HG03135 (cell line): ENCODE results near the gene SEMA3B.
"Not testable (repeated sequence)": the region's sequence is repeated elsewhere in the genome, so short reads cannot be mapped to it uniquely, and the experiment has no call there.

Experiments
- ATAC-seq: cut with Tn5 transposase; IDR thresholded peaks from one replicate; pipeline ENCODE4 v1.9.1; 2021; ENCODE audit warnings: mild to moderate bottlenecking, moderate library complexity; ENCODE audit not compliant: unreplicated experiment

The SEMA3B gene

DNA sequence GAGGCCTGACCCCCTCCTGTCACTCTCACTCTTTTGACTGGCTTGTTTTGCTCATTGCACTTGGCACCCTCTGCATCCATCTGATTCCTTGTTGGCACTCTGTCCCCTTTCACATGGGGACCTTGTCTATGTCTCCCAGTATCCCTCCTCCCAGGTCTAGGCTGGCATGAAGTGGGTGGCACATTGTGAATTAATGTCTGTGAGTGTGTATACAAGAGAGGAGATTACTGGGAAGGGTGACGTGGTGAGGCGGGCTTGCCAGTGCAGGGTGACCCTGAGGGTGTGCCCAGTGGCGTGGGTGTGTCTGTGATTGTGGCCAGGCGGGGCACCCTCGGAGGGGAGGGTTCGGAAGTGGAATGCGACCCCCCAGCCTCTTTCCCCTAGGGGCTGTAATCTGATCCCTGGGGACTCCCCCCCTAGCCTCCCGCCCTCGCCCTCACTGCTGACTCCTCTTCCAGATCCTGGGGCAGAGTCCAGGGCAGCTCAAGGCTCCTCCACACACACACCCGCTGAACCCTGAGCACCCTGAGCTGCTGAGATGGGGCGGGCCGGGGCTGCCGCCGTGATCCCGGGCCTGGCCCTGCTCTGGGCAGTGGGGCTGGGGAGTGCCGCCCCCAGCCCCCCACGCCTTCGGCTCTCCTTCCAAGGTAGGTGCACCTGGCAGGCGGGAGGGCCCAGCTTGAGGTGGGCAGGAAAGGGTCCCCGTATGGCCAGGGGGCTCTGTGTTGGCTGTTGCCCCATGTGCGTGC is at the start of gene SEMA3B:
TSS of gene SEMA3B (plus strand) at position 445 of the 749 bp plus-strand sequence. CDS start at position 539, 94 bp downstream.
- no peak for ATAC-seq

DNA sequence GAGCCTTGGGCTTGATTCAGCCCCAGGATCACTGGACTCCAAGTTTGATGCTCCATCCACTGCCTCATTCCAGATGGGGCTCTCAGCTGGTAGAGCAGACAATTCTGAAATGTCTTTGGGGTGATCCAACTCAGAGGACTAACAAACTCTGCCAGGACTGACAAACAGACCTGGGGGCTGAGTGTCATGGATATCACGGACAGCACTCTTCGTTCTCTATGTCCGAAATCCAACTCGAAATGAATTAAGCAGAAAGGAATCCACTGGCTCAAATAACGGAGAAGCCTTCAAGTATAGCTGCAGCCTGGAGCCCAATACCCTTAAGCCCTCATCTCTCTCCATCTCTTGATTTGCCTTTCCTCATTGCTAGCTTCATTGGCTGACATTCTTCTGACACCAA is 49.7 kb upstream of the SEMA3B start:
- no peak for ATAC-seq

DNA sequence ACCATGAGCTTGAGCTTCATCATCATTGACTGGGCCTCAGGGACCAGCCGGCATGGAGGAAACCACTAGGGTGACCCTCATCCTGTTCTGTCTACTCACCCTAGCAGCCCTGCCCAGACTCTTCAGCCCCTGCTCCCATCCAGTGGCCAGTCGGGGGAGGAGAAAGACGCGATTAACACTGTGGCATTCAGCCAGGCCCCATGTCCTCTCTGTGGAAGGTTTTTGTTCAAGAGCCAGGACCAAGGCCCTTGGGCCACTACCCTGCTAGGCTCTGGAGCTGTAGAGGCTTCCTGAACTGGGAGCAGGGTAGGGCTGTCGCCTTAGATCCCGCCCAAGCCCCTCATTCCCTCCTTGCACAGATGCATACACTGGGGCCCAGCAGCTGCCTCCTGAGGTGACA is 48.8 kb upstream of the SEMA3B start:
- no peak for ATAC-seq

DNA sequence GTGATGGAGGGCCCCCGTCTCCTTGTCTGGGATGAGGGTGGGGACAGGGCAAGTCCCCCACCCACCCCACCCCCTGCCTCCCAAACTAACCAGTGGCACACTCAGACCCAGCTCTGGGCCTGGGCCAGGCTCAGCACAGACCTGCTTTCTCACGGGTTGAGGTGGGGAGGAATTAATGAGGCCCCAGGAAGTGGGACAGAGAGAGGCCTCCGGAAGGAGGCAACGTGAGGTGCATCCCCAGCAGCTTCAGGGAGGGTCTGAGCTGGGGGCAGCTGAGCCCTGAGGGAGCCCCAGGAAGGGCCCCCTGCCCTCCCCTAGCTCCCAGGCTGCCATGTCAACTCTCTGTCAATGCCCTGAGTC is 47.9 kb upstream of the SEMA3B start:
- no peak for ATAC-seq

DNA sequence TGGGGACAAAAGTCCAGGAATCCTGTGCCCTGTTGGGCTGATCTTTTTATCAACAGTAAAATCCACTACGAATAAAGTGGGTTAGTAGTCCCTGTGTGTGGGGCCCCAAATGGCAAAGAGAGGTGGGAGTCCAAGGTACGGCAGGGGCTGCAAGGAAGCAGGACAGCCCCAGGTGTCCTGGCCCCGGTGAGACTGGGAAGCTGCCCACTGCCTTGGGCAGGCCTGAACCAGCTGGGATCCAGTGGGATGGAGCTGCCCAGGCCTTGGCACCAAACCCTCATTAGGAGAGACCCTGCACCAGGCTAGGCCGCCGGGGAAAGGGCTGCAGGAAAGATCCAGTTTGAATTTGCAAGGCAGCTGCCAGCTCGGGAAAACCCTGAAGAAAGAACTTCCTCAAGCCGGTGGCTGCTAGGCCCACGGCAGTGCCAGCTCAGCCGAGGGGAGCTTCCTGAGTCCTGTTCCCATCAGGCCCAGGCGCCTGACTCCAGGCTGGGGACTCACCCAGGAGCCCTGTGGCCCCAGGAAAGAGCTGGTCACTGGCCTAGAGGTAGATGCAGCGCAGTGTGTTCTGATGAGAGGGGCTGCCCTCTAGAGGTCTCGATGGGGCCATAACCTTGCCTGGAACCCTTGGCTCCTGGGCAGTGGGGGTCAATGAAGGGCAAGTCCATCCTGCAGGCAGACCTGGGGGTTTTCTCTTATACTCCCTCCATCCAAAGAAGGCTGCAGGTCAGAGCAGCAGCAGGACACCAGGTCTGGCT is 47.4 kb upstream of the SEMA3B start:
- no peak for ATAC-seq

DNA sequence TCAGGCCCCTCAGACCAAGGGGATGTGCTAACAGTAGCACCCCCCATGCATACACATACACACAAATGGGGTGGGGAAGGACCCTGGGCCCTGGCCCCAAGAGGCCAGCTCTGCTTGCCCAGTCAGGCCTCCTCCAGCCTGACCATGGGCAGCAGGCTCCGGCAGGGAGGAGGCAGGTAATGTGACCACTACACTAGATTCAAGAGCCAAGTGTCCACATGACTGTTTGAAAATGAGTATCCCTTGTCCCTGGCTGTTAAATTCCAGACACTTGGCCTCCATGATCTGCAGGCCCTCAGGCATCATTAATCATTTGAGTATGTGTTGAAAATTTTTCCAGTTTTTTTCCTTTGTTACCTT is 46.8 kb upstream of the SEMA3B start:
- no peak for ATAC-seq

DNA sequence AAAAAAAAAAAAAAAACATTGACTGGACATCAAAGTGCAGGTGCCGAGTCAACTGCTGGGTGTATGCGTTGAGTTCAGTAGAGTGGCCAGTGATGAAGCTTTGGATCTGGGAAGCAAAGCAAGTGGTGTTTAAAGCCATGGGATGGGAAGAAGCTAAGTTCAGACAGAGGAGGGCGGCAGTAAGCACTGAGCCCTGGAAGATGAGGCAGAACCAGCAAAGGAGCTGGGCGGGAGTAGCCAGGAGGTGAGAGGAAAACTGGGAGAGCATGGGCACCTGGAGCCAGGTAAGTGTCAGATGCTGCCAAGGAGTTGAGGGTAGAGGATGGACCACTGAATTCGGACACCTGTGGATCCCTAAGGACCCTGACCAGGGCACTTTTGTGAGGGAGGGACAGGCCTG is 44.3 kb upstream of the SEMA3B start:
- no peak for ATAC-seq

DNA sequence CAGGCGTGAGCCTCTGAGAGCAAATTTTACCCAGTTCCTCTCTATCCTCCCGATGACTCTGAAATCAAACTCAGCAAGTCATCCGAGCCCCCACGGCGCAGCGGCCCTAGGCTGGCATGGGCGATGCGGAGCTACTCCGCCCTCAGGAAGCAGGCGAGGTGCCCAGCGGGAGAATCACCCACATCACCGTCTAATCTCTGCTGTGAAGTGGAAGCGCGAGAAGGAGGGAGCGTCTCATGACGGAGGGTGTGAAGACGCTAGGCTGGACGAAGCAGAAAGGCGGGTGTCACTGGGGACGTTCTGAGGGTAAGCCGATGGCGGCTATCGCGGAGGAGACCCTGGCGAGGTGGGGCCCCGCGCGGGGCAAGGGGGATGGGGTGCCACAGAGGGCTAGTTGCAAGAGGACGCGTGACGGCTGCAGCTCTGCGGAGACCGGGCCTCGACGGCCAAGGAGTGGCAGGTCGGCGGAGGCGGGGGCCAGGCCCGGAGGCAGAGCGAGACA is 42.0 kb upstream of the SEMA3B start:
- peak; percentile 23 for ATAC-seq

DNA sequence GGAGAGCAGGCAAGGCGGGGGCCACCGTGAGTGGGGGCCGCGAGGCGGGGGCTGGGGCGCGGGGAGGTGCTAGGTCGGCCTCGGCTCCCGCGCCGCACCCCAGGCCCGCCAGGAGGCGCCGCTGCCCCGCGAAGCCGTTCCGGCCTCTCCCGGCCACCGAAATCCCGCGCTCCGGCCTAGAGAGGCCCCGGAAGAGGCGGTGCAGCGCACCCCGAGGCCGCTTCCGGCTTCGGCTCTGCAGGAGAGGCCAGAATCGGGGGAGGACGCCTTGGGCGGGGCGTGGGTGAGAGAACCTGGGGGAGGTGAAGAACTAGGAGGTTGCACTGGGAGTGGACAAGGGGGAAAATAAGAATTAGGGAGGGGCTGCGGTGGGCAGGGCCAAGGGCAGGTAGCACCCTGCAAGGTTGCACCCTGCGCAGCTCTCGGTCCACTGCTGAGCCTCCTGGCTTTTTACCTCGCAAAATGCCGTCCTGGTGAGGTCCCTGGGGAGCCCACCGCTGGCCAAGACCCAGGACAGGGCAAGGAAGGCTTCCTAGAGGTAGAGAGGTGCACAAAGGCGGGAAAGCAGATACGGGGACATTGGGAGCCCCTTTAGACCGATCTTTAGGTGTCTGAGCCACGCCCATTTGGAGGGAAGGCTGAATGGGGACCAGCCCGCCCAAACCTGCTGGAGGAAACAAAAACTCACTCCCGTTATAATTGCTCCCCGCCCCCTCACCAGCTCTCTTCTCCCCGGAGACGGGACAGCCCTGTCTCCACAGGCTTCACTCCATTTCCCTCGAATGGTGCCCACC is 41.4 kb upstream of the SEMA3B start:
- peak; percentile 81 for ATAC-seq

DNA sequence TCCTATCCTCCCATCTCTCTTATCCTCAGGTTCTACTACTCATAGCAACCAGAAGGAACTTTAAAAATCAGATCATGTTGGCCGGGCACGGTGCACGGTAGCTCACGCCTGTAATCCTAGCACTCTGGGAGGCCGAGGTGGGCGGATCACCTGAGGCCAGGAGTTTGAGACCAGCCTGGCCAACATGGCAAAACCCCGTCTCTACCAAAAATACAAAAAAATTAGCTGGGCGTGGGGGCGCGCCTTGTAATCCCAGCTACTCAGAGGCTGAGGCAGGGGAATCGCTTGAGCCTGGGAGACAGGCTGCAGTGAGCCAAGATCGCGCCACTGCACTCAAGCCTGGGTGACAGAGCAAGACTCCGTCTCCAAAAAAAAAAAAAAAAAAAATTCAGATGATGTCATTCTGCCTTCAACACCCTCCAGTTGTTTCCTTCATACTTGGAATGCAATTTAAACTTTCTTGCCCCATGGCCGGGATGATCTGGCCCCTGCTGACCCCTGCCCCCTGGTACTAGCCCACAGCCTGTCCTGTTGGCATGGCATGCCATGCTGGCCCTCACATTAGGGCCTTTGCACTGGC is 40.7 kb upstream of the SEMA3B start:
- not testable (repeated sequence) for ATAC-seq

DNA sequence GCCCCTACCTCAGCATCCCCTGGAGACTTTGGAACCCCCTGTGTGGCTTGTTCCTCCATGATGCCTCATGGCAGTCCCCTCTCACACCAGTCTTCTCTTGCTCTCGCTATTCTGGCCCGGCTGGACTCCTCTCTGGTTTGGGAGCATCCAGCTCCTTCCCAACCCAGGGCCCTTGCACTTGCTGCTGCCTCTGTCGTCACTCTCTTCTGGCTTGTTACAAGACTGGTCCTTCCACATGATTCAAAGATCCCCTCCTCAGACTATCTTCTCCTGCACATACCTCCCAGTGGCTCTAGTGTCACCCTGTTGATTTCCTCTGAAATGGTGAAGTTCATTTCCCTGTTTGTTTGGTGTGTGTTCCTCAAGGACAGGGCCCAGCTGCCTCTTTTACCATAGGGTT is 39.5 kb upstream of the SEMA3B start:
- no peak for ATAC-seq

DNA sequence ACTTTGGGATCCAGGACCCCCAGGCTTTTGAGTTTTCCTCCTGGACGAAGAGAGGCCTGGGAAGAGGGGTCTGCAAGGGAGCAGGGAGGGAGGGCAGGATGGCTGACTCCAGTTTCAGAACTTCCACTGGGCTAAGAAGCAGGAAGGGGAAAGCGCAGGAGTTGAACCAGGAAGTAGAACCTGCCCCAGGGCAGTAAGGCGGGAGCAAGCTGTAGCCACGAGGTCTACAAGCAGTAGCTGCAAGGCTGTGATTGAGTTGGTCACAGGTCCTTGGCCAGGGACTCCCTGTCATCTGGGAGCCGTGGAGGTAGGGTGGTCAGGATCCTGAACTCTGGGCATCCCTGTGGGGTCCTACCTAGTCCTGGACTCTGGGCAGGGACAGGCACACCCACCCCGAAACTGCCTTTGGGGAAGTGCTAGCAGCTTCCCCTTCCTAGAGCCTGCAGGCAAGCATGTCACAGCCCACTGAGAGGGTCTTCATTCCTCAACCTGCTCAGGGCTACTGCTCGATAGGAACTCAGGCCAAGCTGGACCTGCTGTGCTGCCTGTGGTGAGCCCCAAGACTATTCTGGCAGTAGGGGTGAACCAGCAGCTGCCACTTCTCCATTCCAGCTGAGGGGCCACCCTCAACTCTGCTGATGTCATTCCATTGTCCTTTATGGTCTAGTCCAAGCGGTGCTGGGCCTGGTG is 38.7 kb upstream of the SEMA3B start:
- no peak for ATAC-seq

DNA sequence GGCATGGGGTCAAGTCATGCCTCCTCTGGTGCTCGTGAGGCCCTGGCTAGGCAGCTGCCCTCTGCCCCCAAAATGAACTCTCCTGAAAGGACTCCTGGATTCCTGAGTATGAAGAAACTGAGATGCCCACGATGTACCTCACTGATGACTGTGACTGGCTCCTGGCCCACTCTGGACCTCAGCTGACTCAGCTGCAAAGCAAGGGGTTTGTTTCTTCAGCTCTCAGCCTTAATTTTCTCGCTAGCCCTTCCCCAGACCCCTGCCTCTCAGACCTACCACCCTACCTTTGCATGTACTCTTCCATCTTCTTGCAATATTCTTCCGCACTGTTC is 38.2 kb upstream of the SEMA3B start:
- ATAC-seq = no peak

DNA sequence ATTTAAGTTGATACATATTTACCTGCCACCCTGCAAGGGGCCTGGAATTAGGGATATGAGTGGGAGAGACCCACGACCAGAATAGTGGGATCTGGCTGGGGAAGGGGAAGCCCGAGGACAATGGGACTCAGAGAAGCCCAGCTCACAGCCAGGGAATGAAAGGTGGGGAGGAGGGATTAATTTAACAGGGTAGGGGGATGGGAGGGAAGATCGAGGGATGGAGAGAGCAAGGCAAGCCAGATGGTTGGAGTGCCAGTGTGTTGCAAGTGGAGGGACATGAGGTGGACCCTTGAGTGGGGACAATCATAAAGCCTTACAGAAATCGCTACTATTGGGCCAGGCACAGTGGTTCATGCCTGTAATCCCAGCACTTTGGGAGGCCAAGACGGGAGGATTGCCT is 37.4 kb upstream of the SEMA3B start:
- ATAC-seq = no peak

DNA sequence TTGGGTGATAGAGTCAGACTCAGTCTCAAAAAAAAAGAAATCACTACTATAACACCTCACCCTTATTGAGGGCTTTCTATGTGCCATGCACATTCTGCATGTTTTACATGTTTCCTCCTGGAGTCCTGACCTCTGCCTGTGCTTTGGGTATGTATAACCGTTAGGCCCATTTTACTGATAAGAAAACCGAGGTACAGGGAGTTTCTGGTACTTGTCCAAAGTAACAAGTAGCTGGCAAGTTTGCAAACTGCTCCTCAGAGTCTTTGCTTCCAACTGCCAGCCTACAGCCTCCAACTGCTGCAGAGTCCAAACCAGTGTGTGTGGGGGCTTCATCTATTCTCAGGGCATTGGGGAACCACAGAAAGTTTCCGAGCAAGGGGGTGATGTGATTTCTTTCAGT is 36.6 kb upstream of the SEMA3B start:
- no peak for ATAC-seq

DNA sequence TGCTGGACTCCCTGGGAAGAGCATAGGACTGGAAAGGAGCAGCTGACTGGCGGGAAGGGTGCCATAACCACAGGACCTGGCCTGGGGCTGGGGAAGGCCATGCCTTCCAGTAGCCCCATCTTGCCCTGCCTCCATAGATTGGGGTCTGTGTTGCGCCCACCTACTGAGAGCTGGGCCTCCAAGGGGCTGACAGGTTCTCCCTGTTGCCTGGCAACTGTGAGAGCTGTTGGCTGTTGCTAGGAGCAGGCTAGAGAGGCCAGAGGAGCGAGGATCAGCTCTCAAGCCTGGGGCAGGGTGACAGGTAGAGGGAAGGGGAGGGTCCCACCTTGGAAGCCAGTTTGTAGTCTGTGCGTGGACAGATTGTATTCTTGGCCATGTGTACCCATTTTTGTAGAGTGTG is 35.8 kb upstream of the SEMA3B start:
- ATAC-seq = no peak

DNA sequence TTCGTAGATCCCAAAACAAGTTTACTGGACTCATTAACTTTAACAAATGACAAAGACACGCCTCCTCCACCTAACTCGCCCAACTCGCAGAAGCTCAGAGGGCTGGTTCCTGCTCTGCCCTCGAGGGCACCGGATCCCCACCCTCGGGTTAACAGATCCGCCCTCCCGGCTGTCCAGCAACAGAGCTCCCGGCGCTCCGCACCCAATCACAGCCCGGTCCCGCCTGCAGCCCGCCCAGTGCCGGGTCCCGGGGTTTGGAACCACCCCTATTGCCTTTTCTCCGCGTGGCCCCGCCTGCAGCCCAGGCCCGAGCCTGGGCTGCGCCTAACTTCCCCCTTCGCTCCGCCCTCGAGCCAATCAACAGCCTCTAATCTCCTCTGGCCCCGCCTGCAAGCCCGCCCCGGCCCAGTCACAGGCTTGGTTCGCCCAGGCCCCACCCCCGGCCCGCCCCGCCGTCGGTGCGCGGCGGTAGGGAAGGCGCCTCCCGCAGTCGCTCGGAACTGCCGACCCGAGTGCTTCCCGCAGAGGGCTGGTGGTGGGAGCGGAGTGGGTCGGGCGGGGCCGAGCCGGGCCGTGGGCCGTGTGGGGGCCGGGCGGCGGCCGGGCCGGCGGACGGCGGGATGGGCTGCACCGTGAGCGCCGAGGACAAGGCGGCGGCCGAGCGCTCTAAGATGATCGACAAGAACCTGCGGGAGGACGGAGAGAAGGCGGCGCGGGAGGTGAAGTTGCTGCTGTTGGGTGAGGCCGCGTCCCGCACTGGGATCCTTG is 33.0 kb upstream of the SEMA3B start, which contains the start of gene GNAI2:
TSS of gene GNAI2 (plus strand) at position 489 of the 768 bp plus-strand sequence. CDS start at position 621, 132 bp downstream.
- peak; percentile 93 for ATAC-seq

DNA sequence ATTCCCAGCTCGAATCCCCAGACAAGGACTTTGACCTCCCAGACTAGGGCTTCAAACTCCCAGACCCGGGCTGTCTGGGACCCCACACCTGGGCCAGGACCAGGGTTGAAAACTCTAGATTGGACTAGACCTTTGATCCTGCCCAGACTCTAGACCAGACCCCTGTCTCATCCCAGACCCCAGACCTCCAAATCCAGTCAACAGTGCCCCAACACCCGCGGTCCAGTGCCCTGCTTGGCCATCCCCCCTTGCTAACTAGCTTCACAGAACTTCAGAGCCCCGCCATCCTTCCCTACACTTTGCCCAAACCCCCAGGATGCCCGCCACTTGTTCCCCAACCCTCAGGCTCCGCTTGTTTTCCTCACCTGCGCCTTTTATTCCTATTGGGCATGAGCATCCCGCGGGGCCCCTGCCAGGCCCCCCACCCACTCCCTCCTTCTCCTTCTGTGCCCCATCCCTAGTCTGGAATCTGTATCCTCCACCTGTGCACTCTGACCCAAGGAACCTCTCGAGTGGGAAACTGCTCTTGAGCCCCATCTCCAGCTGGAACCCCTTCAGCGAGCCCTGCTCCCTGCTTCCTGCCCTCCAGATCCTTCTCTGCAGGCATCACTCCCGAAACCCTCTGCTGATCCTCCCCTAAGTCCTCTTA is 32.3 kb upstream of the SEMA3B start:
- ATAC-seq = no peak

DNA sequence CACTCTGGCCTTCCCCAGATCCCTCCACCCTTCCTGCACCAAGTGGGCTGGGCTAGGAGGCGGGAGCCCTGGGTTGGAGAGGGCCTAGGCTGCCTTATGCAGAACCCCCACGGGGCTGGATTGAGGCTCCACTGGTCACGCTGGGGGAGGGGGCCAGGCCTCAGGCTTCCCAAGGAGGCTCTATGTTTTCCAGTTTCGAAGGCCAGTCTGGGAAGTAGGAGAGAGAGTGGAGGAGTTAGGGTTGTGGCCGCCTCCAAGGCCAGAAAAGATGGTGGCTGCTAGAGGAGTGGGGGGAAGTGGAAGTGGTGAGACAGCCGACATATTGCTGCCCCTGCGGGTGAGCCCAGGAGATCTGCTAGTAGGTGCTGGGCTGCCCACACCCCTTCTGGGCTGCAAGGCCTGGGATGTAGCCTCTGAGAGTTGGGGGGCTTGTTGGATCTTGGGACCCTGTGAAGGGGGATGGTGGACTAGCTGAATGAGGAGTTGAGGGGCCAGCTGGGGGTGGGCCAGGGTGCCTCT is 31.8 kb upstream of the SEMA3B start:
- no peak for ATAC-seq
